Activated naive CD4-positive, alpha-beta T cell treated with anti-CD3 and anti-CD28 coated beads for 36 hours (primary cell): Measurements from ENCODE around the gene GNG2. TPM values are rescaled to one million over a fixed set of nuclear protein-coding genes. Genes with fewer than 3 reads are reported as not detected.

Experiments used
- CTCF ChIA-PET: fragments of 350-600 bp; sonication (Branson Sonifier 250); formaldehyde crosslinking; loops from one replicate; lab custom pipeline; 2021; ENCODE audit warnings: antibody characterized with exemption; lab: Charles Lee
- DNase-seq: peaks from one replicate; pipeline ENCODE4 v3.0.0-alpha.2; 2020
- H3K27ac Mint-ChIP-seq: one replicate; pipeline ENCODE4 v1.8.0; 2021; ENCODE audit warnings: mild to moderate bottlenecking, mixed read lengths
- H3K27me3 Mint-ChIP-seq: one replicate; pipeline ENCODE4 v1.8.0; 2021; ENCODE audit warnings: low read depth, mixed read lengths
- H3K36me3 Mint-ChIP-seq: one replicate; pipeline ENCODE4 v1.8.0; 2021; ENCODE audit warnings: low read depth, mixed read lengths
- H3K4me1 Mint-ChIP-seq: one replicate; pipeline ENCODE4 v1.8.0; 2021; ENCODE audit warnings: low read depth, mixed read lengths
- H3K4me3 Mint-ChIP-seq: one replicate; pipeline ENCODE4 v1.8.0; 2021; ENCODE audit warnings: mild to moderate bottlenecking, moderate library complexity, mixed read lengths
- H3K9me3 Mint-ChIP-seq: one replicate; pipeline ENCODE4 v1.8.0; 2021; ENCODE audit warnings: mixed read lengths
- intact Hi-C: fragments of 100-400 bp; cut with micrococcal nuclease; formaldehyde crosslinking; loops from one replicate; pipeline ENCODE4 v1.15.1; 2023
- total RNA-seq, 2 experiments: library from RNA; stranded (reverse); gene quantifications; one replicate each; pipeline ENCODE4 v1.2.3, GENCODE V29; 2021

GNG2 gene
- total RNA-seq, 2 experiments from 2014 or later: 176 to 181 TPM

GRCh38 chr14:51859131-51859530 is 1.3 kb upstream of the GNG2 start:
- DNase-seq: no peak
- H3K4me3 Mint-ChIP-seq: no peak overlapping the region
- peak overlapping the region; percentile 9 for H3K27ac Mint-ChIP-seq
- H3K9me3 Mint-ChIP-seq: peaks cover 7% of the 10 kb centered on the region
- H3K4me1 Mint-ChIP-seq: peaks cover 41% of the 10 kb centered on the region
- intact Hi-C loops: no loop called here
- H3K27me3 Mint-ChIP-seq: no peaks in the 10 kb centered on the region
- CTCF ChIA-PET: no interaction called here
- peaks cover 18% of the 10 kb centered on the region for H3K36me3 Mint-ChIP-seq

- peaks cover 51% of the 10 kb centered on the region for H3K4me1 Mint-ChIP-seq
- peak overlapping the region; percentile 96 for H3K4me3 Mint-ChIP-seq
Observed at GRCh38 chr14:51860825-51861499, 550 bp downstream of the GNG2 start.

GRCh38 chr14:51862176-51862796 is 1.9 kb downstream of the GNG2 start:
- intact Hi-C loops: loop anchor here (5.0 to 10.0 kb wide), 5 partner anchors 185 to 1777 kb away; partner anchors contain the start of genes DDHD1, FRMD6 and TMX1
- H3K36me3 Mint-ChIP-seq: peaks cover 18% of the 10 kb centered on the region
- CTCF ChIA-PET: interaction anchor here (0.5 to 1.5 kb wide), 9 partner anchors 10 to 116 kb away, joined by 3 to 6 read pairs (median 3); no protein-coding TSS in a partner anchor
- peak; percentile 59 for DNase-seq
- no peaks in the 10 kb centered on the region for H3K27me3 Mint-ChIP-seq
- H3K27ac Mint-ChIP-seq: peak overlapping the region; percentile 94
- H3K9me3 Mint-ChIP-seq: peaks cover under 1% of the 10 kb centered on the region
- peaks cover 47% of the 10 kb centered on the region for H3K4me1 Mint-ChIP-seq
- H3K4me3 Mint-ChIP-seq: peak overlapping the region; percentile 96

More at GRCh38 chr14:51860825-51861499, 550 bp downstream of the GNG2 start:
- DNase-seq: no peak
- CTCF ChIA-PET: interaction anchor here (0.8 to 1.9 kb wide), 12 partner anchors 10 to 118 kb away, joined by 3 to 9 read pairs (median 5); no protein-coding TSS in a partner anchor
- Mint-ChIP-seq H3K27me3 (no peaks in the 10 kb centered on the region), H3K27ac (peak overlapping the region; percentile 94), H3K9me3 (peaks cover 7% of the 10 kb centered on the region), H3K36me3 (peaks cover 18% of the 10 kb centered on the region)
- intact Hi-C loops: loop anchor here (1.0 to 10.0 kb wide), 10 partner anchors 12 to 1776 kb away; partner anchors contain the start of genes DDHD1, FRMD6 and TMX1

- H3K27ac Mint-ChIP-seq: peak overlapping the region; percentile 94
- H3K4me1 Mint-ChIP-seq: peaks cover 43% of the 10 kb centered on the region
- no peak for DNase-seq
- peaks cover 18% of the 10 kb centered on the region for H3K36me3 Mint-ChIP-seq
- H3K27me3 Mint-ChIP-seq: no peaks in the 10 kb centered on the region
- intact Hi-C loops: loop anchor here (1.0 to 10.0 kb wide), 6 partner anchors 20 to 1778 kb away; partner anchors contain the start of genes DDHD1, FRMD6 and TMX1
- H3K9me3 Mint-ChIP-seq: no peaks in the 10 kb centered on the region
- CTCF ChIA-PET: interaction anchor here (1.2 to 2.6 kb wide), 4 partner anchors 12 to 116 kb away, joined by 4 to 6 read pairs (median 5); no protein-coding TSS in a partner anchor
- peak overlapping the region; percentile 96 for H3K4me3 Mint-ChIP-seq
Observed at GRCh38 chr14:51862860-51863259, 2.4 kb downstream of the GNG2 start.

- DNase-seq: no peak
- no peak overlapping the region for H3K27ac Mint-ChIP-seq
- peaks cover 16% of the 10 kb centered on the region for H3K36me3 Mint-ChIP-seq
- intact Hi-C loops: loop anchor here (1.0 to 10.0 kb wide), 6 partner anchors 19 to 1781 kb away; partner anchors contain the start of gene GNPNAT1
- peaks cover 27% of the 10 kb centered on the region for H3K4me1 Mint-ChIP-seq
- no peak overlapping the region for H3K4me3 Mint-ChIP-seq
- H3K9me3 Mint-ChIP-seq: no peaks in the 10 kb centered on the region
- H3K27me3 Mint-ChIP-seq: no peaks in the 10 kb centered on the region
- CTCF ChIA-PET: interaction anchor here (0.6 to 1.1 kb wide), 2 partner anchors 14 to 87 kb away, joined by 3 to 4 read pairs; no protein-coding TSS in a partner anchor
Observed at GRCh38 chr14:51865953-51866747, 5.7 kb downstream of the GNG2 start.

- intact Hi-C loops: loop anchor here (5.0 to 10.0 kb wide), 3 partner anchors 85 to 1783 kb away; partner anchors contain the start of gene GNPNAT1
- CTCF ChIA-PET: interaction anchor here (0.6 to 1.1 kb wide), 3 partner anchors 87 to 215 kb away, joined by 3 to 4 read pairs (median 3); no protein-coding TSS in a partner anchor
Observed at GRCh38 chr14:51867741-51868140, 7.3 kb downstream of the GNG2 start.

GRCh38 chr14:51868405-51868804 is 8.0 kb downstream of the GNG2 start:
- DNase-seq: no peak
- no peak overlapping the region for H3K4me3 Mint-ChIP-seq
- CTCF ChIA-PET: interaction anchor here (1.1 to 1.9 kb wide), 2 partner anchors 13 to 88 kb away, joined by 3 read pairs; no protein-coding TSS in a partner anchor

More at GRCh38 chr14:51867741-51868140, 7.3 kb downstream of the GNG2 start:
- Mint-ChIP-seq H3K4me1 (peaks cover 42% of the 10 kb centered on the region), H3K9me3 (no peaks in the 10 kb centered on the region), H3K4me3 (no peak overlapping the region), H3K27me3 (no peaks in the 10 kb centered on the region), H3K27ac (no peak overlapping the region), H3K36me3 (peaks cover 10% of the 10 kb centered on the region)
- no peak for DNase-seq

GRCh38 chr14:51869411-51870100 is 9.1 kb downstream of the GNG2 start:
- Mint-ChIP-seq H3K27me3 (no peaks in the 10 kb centered on the region), H3K27ac (no peak overlapping the region), H3K4me1 (peaks cover 46% of the 10 kb centered on the region), H3K36me3 (peaks cover 13% of the 10 kb centered on the region), H3K9me3 (no peaks in the 10 kb centered on the region), H3K4me3 (peak overlapping the region; percentile 10)
- DNase-seq: peak; percentile 67
- intact Hi-C loops: loop anchor here (5.0 to 10.0 kb wide), 3 partner anchors 87 to 1785 kb away; partner anchors contain the start of gene GNPNAT1
- CTCF ChIA-PET: interaction anchor here (0.5 to 1.9 kb wide), 4 partner anchors 14 to 1132 kb away, joined by 3 to 9 read pairs (median 4); no protein-coding TSS in a partner anchor

More at GRCh38 chr14:51868405-51868804, 8.0 kb downstream of the GNG2 start:
- peaks cover 7% of the 10 kb centered on the region for H3K36me3 Mint-ChIP-seq
- no peaks in the 10 kb centered on the region for H3K27me3 Mint-ChIP-seq
- intact Hi-C loops: loop anchor here (5.0 to 10.0 kb wide), 3 partner anchors 86 to 1784 kb away; partner anchors contain the start of gene GNPNAT1
- H3K27ac Mint-ChIP-seq: no peak overlapping the region
- peaks cover 43% of the 10 kb centered on the region for H3K4me1 Mint-ChIP-seq
- no peaks in the 10 kb centered on the region for H3K9me3 Mint-ChIP-seq

GRCh38 chr14:51870606-51871005 is 10.2 kb downstream of the GNG2 start:
- peaks cover 44% of the 10 kb centered on the region for H3K4me1 Mint-ChIP-seq
- H3K36me3 Mint-ChIP-seq: peaks cover 16% of the 10 kb centered on the region
- no peaks in the 10 kb centered on the region for H3K27me3 Mint-ChIP-seq
- H3K4me3 Mint-ChIP-seq: no peak overlapping the region
- H3K27ac Mint-ChIP-seq: peak overlapping the region; percentile 4
- CTCF ChIA-PET: interaction anchor here (1.0 to 1.9 kb wide), 3 partner anchors 13 to 109 kb away, joined by 3 to 9 read pairs (median 3); no protein-coding TSS in a partner anchor
- DNase-seq: no peak
- intact Hi-C loops: no loop called here
- H3K9me3 Mint-ChIP-seq: no peaks in the 10 kb centered on the region

GRCh38 chr14:51871846-51872245 is 11.4 kb downstream of the GNG2 start:
- H3K36me3 Mint-ChIP-seq: peaks cover 19% of the 10 kb centered on the region
- H3K9me3 Mint-ChIP-seq: no peaks in the 10 kb centered on the region
- no peaks in the 10 kb centered on the region for H3K27me3 Mint-ChIP-seq
- H3K4me3 Mint-ChIP-seq: no peak overlapping the region
- peak overlapping the region; percentile 50 for H3K27ac Mint-ChIP-seq
- CTCF ChIA-PET: interaction anchor here (0.6 to 1.3 kb wide), 4 partner anchors 9 to 34 kb away, joined by 3 to 4 read pairs (median 3); no protein-coding TSS in a partner anchor
- DNase-seq: no peak
- H3K4me1 Mint-ChIP-seq: peaks cover 52% of the 10 kb centered on the region
- intact Hi-C loops: no loop called here
